Uterus (tissue), 2 donors: ENCODE measurements around the gene NR2F1-AS1.

Source experiments
- CTCF ChIP-seq, 4 experiments: fragments of 200-600 bp in 2 of 4; fragments of 450-650 bp in 2 of 4; sonication (generic) in 2 of 4; IDR thresholded peaks; one replicate each; pipeline ENCODE4 v1.5.1; 2016 to 2019; ENCODE audit warnings: antibody characterized with exemption in 4 of 4, mild to moderate bottlenecking in 2 of 4, moderate library complexity in 1 of 4
- POLR2A ChIP-seq, 2 donors: fragments of 450-650 bp; IDR thresholded peaks; one replicate each; pipeline ENCODE4 v1.6.1; 2016; ENCODE audit warnings: antibody characterized with exemption in 2 of 2, mild to moderate bottlenecking in 1 of 2, moderate library complexity in 1 of 2

GRCh38 chr5:93583768-93584595 is 3.0 kb upstream of the NR2F1-AS1 start:
- no peak for TF ChIP-seq POLR2A (IDR thresholded peaks at IDR 0.05)
- TF ChIP-seq CTCF (IDR thresholded peaks at IDR 0.05) = peak in 2 of 4 experiments; percentile 11 to 26
